Measurements from ENCODE around the gene MIA3.

Gene MIA3

DNA sequence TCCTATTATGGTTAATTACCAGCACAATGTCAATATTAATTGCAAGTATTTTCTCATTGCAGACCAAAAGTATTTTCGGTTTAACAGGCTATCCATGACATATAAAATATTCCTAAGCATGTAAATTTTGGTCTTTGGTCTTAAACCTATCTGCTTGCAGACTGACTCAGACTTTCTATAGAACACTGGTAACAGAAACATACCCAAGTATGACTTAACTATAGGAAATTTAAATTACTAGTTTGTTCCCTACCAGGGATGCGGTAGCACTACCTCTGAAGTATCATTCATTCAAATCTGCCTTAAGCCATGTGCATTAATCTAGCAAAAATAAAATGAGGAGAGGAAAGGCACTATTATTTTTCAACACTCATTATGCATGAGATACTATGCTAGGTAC is 31.1 kb upstream of the MIA3 start:
- no peak for DNase-seq

DNA sequence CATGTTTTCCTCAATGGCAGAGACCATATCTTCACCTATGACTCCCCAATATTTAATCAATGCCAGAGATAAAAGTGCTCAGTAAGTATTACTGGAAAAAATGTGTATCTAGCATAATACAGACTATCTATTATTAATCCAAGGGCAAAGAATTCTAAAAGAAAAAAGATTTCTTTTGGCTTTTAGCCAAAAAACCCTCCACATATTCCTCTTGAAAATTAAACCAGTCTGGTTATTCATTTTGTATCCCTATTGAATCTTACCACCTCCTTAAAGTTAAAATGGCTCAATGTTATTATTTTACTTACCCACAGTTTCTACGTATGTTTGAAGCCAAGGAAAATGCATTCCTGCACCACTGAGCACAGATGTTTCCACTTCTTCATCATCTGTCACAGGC is 29.8 kb upstream of the MIA3 start:
- peak overlapping the region; percentile 89; the same call in 1 of the 2 replicates for H3K4me2 ChIP-seq (ENCODE audit: low read depth, low read length)
- H3K27ac ChIP-seq (ENCODE audit: low read length), result no peak overlapping the region
- H3F3A ChIP-seq (ENCODE audit: insufficient read depth, low read length), result peaks cover 5% of the 10 kb centered on the region
- H3K9me2 ChIP-seq (replicated peaks; ENCODE audit: insufficient read depth, low read length), result no peaks in the 10 kb centered on the region
- no peaks in the 10 kb centered on the region for H3K27me3 ChIP-seq (replicated peaks; ENCODE audit: insufficient read depth, low read length)
- H2AFZ ChIP-seq (ENCODE audit: low read length), result no peak overlapping the region
- TF ChIP-seq, protein P1, sequence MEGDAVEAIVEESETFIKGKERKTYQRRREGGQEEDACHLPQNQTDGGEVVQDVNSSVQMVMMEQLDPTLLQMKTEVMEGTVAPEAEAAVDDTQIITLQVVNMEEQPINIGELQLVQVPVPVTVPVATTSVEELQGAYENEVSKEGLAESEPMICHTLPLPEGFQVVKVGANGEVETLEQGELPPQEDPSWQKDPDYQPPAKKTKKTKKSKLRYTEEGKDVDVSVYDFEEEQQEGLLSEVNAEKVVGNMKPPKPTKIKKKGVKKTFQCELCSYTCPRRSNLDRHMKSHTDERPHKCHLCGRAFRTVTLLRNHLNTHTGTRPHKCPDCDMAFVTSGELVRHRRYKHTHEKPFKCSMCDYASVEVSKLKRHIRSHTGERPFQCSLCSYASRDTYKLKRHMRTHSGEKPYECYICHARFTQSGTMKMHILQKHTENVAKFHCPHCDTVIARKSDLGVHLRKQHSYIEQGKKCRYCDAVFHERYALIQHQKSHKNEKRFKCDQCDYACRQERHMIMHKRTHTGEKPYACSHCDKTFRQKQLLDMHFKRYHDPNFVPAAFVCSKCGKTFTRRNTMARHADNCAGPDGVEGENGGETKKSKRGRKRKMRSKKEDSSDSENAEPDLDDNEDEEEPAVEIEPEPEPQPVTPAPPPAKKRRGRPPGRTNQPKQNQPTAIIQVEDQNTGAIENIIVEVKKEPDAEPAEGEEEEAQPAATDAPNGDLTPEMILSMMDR (IDR thresholded peaks at IDR 0.05; ENCODE audit: low read length), result no peak
- TF ChIP-seq EZH2phosphoT487 (IDR thresholded peaks at IDR 0.05; ENCODE audit: low read length) (no peak), EZH2 (optimal IDR thresholded peaks at IDR 0.05; ENCODE audit: low read depth, low read length) (no peak)
- no peak for DNase-seq
- H3K36me3 ChIP-seq (replicated peaks; ENCODE audit: insufficient read depth, low read length), result peaks cover 9% of the 10 kb centered on the region; the same call in 1 of the 2 replicates
- H3K79me2 ChIP-seq (ENCODE audit: low read length), result peaks cover 19% of the 10 kb centered on the region
- H3K9me3 ChIP-seq (replicated peaks; ENCODE audit: insufficient read depth, low read length), result no peaks in the 10 kb centered on the region
- H3K4me1 ChIP-seq (ENCODE audit: low read length), result peaks cover 32% of the 10 kb centered on the region
- no peaks in the 10 kb centered on the region for H4K20me1 ChIP-seq (ENCODE audit: insufficient read depth, low read length)
- no peak overlapping the region for H3K9ac ChIP-seq (ENCODE audit: low read length)
- H3K4me3 ChIP-seq (ENCODE audit: low read length), result no peak overlapping the region

More for the DNA sequence above, 31.1 kb upstream of the MIA3 start:
- Histone ChIP-seq H3K79me2 (ENCODE audit: low read length) (peaks cover 19% of the 10 kb centered on the region), H3K9me3 (replicated peaks; ENCODE audit: insufficient read depth, low read length) (no peaks in the 10 kb centered on the region), H3K4me1 (ENCODE audit: low read length) (peaks cover 32% of the 10 kb centered on the region), H4K20me1 (ENCODE audit: insufficient read depth, low read length) (no peaks in the 10 kb centered on the region), H3K4me3 (ENCODE audit: low read length) (no peak overlapping the region), H2AFZ (ENCODE audit: low read length) (no peak overlapping the region), H3K4me2 (ENCODE audit: low read depth, low read length) (no peak overlapping the region), H3K9me2 (replicated peaks; ENCODE audit: insufficient read depth, low read length) (no peaks in the 10 kb centered on the region), H3K27me3 (replicated peaks; ENCODE audit: insufficient read depth, low read length) (no peaks in the 10 kb centered on the region), H3K27ac (ENCODE audit: low read length) (no peak overlapping the region), H3K36me3 (replicated peaks; ENCODE audit: insufficient read depth, low read length) (peaks cover 9% of the 10 kb centered on the region; the same call in 1 of the 2 replicates), H3K9ac (ENCODE audit: low read length) (no peak overlapping the region), H3F3A (ENCODE audit: insufficient read depth, low read length) (peaks cover 12% of the 10 kb centered on the region)
- TF ChIP-seq, protein P1 (IDR thresholded peaks at IDR 0.05; ENCODE audit: low read length), result no peak
- TF ChIP-seq EZH2phosphoT487 (IDR thresholded peaks at IDR 0.05; ENCODE audit: low read length) (no peak), EZH2 (optimal IDR thresholded peaks at IDR 0.05; ENCODE audit: low read depth, low read length) (no peak)

DNA sequence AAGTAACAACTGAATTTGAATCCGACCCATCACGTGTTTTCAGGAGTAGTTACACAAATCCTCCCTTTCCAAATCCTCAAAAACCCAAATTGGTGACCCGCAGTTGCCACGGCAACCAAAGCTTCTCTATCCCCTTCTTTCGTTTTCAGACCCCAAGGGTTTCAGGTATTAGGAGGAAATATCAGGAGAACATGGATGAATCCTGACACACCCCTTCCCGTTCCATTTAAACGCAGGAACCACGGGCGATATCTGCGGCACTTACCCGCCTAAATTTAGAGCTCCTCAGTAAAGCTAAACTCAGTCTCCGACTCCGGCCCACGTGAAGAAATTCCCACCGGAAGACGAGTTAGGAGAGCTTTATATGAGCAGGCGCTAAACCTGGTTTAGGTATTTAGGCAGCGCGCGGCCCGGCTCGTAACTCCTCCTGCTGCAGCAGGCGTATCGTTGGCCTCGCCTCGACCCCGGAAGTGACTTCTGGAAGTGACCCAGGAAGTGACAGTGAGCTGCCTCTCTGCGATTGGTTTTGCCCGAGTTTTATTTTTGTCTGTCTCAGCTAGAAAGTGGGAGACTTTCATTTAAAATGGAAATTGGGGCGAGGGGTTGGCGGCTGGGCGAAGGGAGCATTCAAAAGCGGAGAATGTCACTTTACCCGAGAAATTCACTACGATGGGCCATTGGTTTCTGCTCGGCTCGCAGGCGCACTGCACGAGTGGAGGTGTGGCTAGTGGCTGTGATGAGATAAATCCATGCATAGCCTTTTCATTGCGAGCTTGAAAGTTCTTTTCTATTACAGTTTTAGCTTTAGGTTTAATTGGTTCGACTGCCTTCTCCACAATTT is 28.2 kb upstream of the MIA3 start, which contains the start of gene TAF1A:
Gene TAF1A (minus strand): TSS at position 472 of the 841 bp plus-strand sequence.
- Histone ChIP-seq H3K79me2 (ENCODE audit: low read length) (peaks cover 19% of the 10 kb centered on the region), H4K20me1 (ENCODE audit: insufficient read depth, low read length) (no peaks in the 10 kb centered on the region), H3K9me2 (replicated peaks; ENCODE audit: insufficient read depth, low read length) (no peaks in the 10 kb centered on the region), H3K9me3 (replicated peaks; ENCODE audit: insufficient read depth, low read length) (no peaks in the 10 kb centered on the region), H3K27me3 (replicated peaks; ENCODE audit: insufficient read depth, low read length) (no peaks in the 10 kb centered on the region), H2AFZ (ENCODE audit: low read length) (peak within 1 kb of the TSS; percentile 94), H3F3A (ENCODE audit: insufficient read depth, low read length) (0 out of 2 replicates have a peak, but pooled peaks cover 5% of the 10 kb centered on the region), H3K4me2 (ENCODE audit: low read depth, low read length) (peak within 1 kb of the TSS; percentile 89), H3K36me3 (replicated peaks; ENCODE audit: insufficient read depth, low read length) (peaks cover 9% of the 10 kb centered on the region; the same call in 1 of the 2 replicates), H3K4me1 (ENCODE audit: low read length) (peaks cover 24% of the 10 kb centered on the region), H3K27ac (ENCODE audit: low read length) (peak within 1 kb of the TSS; percentile 52; the same call in 1 of the 2 replicates), H3K4me3 (ENCODE audit: low read length) (peak within 1 kb of the TSS; percentile 80), H3K9ac (ENCODE audit: low read length) (peak within 1 kb of the TSS; percentile 56)
- DNase-seq, result peak; percentile 92
- TF ChIP-seq, protein P1 (IDR thresholded peaks at IDR 0.05; ENCODE audit: low read length), result no peak
- no peak for TF ChIP-seq EZH2 (optimal IDR thresholded peaks at IDR 0.05; ENCODE audit: low read depth, low read length)
- TF ChIP-seq EZH2phosphoT487 (IDR thresholded peaks at IDR 0.05; ENCODE audit: low read length), result no peak

Data from MM.1S (cell line).